ENCODE results near the gene KCNG2. TPM values are rescaled to one million over a fixed set of nuclear protein-coding genes. Genes with fewer than 3 reads are reported as not detected.

Gene KCNG2
- total RNA-seq, 2 experiments from 2014 or later, result not detected

GRCh38 chr18:79792096-79792987 is 5.4 kb upstream of the KCNG2 start:
- H4K20me1 ChIP-seq (ENCODE audit: insufficient read depth, low read length), result no peaks in the 10 kb centered on the region
- H3K27ac ChIP-seq (ENCODE audit: low read depth, low read length, poor library complexity, severe bottlenecking), result no peak overlapping the region
- H2AFZ ChIP-seq (ENCODE audit: low read length), result no peak overlapping the region
- H3K36me3 ChIP-seq (ENCODE audit: insufficient read depth, low read length), result no peaks in the 10 kb centered on the region
- H3K4me1 ChIP-seq (ENCODE audit: insufficient read depth, low read length, poor library complexity, severe bottlenecking), result no peaks in the 10 kb centered on the region
- H3K9me3 ChIP-seq (ENCODE audit: low read length), result no peaks in the 10 kb centered on the region
- H3K4me2 ChIP-seq (ENCODE audit: low read length), result peak overlapping the region; percentile 5; the same call in 1 of the 2 replicates
- no peak overlapping the region for H3K4me3 ChIP-seq (ENCODE audit: low read depth, low read length, poor library complexity, severe bottlenecking)
- H3K79me2 ChIP-seq (ENCODE audit: insufficient read depth, low read depth, low read length), result no peaks in the 10 kb centered on the region
- ChIA-PET POLR2A (no interaction called here), CTCF (ENCODE audit: unreplicated experiment) (no interaction called here)
- TF ChIP-seq CTCF (conservative IDR thresholded peaks at IDR 0.05; ENCODE audit: low read length), result no peak
- TF ChIP-seq EZH2phosphoT487 (IDR thresholded peaks at IDR 0.05; ENCODE audit: borderline replicate concordance, low read depth, low read length), result no peak
- no peaks in the 10 kb centered on the region for H3K9me2 ChIP-seq (ENCODE audit: insufficient read depth, low read length)
- BruUV-seq (replicated peaks), result no TSS peak
- no peak for DNase-seq (ENCODE audit: low spot score)
- intact Hi-C loops (cut with micrococcal nuclease; ENCODE audit: unreplicated experiment), result no loop called here

GRCh38 chr18:79792988-79793355 is 4.8 kb upstream of the KCNG2 start:
- no peaks in the 10 kb centered on the region for H3K4me1 ChIP-seq (ENCODE audit: insufficient read depth, low read length, poor library complexity, severe bottlenecking)
- H2AFZ ChIP-seq (ENCODE audit: low read length), result no peak overlapping the region
- H3K27ac ChIP-seq (ENCODE audit: low read depth, low read length, poor library complexity, severe bottlenecking), result no peak overlapping the region
- no peak overlapping the region for H3K4me3 ChIP-seq (ENCODE audit: low read depth, low read length, poor library complexity, severe bottlenecking)
- H3K9me3 ChIP-seq (ENCODE audit: low read length), result no peaks in the 10 kb centered on the region
- no peaks in the 10 kb centered on the region for H3K36me3 ChIP-seq (ENCODE audit: insufficient read depth, low read length)
- no peaks in the 10 kb centered on the region for H3K9me2 ChIP-seq (ENCODE audit: insufficient read depth, low read length)
- TF ChIP-seq EZH2phosphoT487 (IDR thresholded peaks at IDR 0.05; ENCODE audit: borderline replicate concordance, low read depth, low read length) (no peak), CTCF (conservative IDR thresholded peaks at IDR 0.05; ENCODE audit: low read length) (no peak)
- no peaks in the 10 kb centered on the region for H4K20me1 ChIP-seq (ENCODE audit: insufficient read depth, low read length)
- H3K4me2 ChIP-seq (ENCODE audit: low read length), result peak overlapping the region; percentile 5; the same call in 1 of the 2 replicates
- no peak for DNase-seq (ENCODE audit: low spot score)
- BruUV-seq (replicated peaks), result no TSS peak
- H3K79me2 ChIP-seq (ENCODE audit: insufficient read depth, low read depth, low read length), result no peaks in the 10 kb centered on the region
- intact Hi-C loops (cut with micrococcal nuclease; ENCODE audit: unreplicated experiment), result no loop called here
- CTCF ChIA-PET (ENCODE audit: unreplicated experiment), result no interaction called here
- POLR2A ChIA-PET, result no interaction called here

GRCh38 chr18:79794846-79795245 is 2.9 kb upstream of the KCNG2 start:
- Histone ChIP-seq H3K4me3 (ENCODE audit: low read depth, low read length, poor library complexity, severe bottlenecking) (no peak overlapping the region), H4K20me1 (ENCODE audit: insufficient read depth, low read length) (no peaks in the 10 kb centered on the region), H3K27ac (ENCODE audit: low read depth, low read length, poor library complexity, severe bottlenecking) (no peak overlapping the region), H3K9me2 (ENCODE audit: insufficient read depth, low read length) (no peaks in the 10 kb centered on the region), H3K79me2 (ENCODE audit: insufficient read depth, low read depth, low read length) (no peaks in the 10 kb centered on the region), H3K4me1 (ENCODE audit: insufficient read depth, low read length, poor library complexity, severe bottlenecking) (peaks cover 10% of the 10 kb centered on the region), H3K4me2 (ENCODE audit: low read length) (no peak overlapping the region), H3K9me3 (ENCODE audit: low read length) (no peaks in the 10 kb centered on the region), H2AFZ (ENCODE audit: low read length) (no peak overlapping the region), H3K36me3 (ENCODE audit: insufficient read depth, low read length) (no peaks in the 10 kb centered on the region)
- TF ChIP-seq CTCF (conservative IDR thresholded peaks at IDR 0.05; ENCODE audit: low read length) (no peak), EZH2phosphoT487 (IDR thresholded peaks at IDR 0.05; ENCODE audit: borderline replicate concordance, low read depth, low read length) (no peak)
- ChIA-PET CTCF (ENCODE audit: unreplicated experiment) (no interaction called here), POLR2A (no interaction called here)
- DNase-seq (ENCODE audit: low spot score), result no peak
- BruUV-seq (replicated peaks), result no TSS peak
- intact Hi-C loops (cut with micrococcal nuclease; ENCODE audit: unreplicated experiment), result no loop called here

Measured in OCI-LY7 (cell line).